ENCODE data around the gene FBXW8.

Gene FBXW8

DNA sequence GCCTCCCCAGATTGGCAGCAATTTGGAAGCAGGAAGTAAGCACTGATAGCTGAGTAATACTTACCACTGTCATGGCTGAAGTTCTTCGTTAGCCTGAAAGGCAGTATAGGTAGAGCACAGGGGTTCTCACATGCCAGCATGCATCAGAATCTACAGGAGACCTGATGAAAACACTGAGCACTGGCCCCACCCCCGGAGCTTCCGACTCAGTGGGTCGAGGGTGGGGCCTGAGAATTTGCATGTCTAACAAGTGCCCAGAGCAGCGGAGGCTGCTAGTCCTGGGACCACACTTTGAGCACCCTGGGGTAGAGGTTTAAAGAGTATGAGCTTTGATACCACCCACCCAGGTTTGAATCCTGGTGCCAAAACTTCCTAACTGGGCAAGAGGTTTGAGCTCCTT, 89.6 kb downstream of the FBXW8 start:
- no peak for DNase-seq

GRCh38 chr12:117002051-117002817, 91.5 kb downstream of the FBXW8 start:
- no peak for DNase-seq

- no peak for DNase-seq
Observed at GRCh38 chr12:117003883-117004404, 93.2 kb downstream of the FBXW8 start.

DNA sequence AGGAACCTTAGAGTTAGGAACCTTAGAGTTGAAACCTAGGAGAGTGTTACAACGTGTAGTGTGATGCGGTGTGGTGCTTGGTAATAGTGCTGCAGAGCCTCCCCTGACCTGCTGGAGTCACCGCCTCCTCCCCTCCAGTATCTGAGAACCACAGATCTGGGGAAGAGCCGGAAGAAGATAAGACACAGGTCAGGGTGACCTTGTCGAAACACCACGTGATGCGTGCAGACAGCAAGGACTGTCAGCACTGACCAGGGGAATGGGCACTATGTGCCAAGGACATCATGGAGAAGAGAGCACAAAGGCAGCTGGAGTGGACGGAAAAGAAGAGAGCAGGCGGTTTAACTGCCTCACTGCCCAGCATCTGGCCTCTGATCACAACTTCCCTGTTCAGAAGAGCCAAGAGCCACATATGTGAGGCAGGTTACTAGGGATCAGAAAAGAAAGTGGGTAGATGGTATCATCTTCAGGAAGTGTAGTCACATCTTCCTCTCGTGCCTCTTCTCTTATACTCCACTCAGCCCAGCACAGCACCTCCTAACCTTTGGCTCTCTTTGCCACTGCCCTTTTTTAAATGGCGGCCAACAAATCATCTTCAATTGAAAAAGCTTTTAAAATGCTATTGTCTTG, 94.8 kb downstream of the FBXW8 start:
- no peak for DNase-seq

- DNase-seq = no peak
Observed at GRCh38 chr12:117006333-117006732, 95.6 kb downstream of the FBXW8 start.

DNA sequence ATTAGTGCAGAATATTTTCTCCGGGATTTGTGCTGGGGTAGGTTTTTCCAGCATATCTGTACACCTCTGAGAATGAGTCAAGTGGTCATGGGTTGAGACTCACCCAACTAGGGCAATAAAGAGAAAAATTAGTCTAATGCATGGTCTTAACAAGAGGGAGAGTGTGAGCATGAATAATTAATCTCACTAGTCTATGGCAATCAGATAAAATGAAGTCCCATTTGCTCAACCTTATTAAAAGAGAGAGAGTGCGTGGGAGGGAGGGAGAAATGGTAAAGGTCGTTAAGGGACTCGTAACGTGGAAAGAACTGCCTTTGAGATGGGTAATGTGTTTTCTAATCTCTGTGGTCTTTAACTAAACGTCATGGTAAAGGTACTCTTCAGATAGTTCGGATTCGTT, 96.8 kb downstream of the FBXW8 start:
- DNase-seq = no peak

DNA sequence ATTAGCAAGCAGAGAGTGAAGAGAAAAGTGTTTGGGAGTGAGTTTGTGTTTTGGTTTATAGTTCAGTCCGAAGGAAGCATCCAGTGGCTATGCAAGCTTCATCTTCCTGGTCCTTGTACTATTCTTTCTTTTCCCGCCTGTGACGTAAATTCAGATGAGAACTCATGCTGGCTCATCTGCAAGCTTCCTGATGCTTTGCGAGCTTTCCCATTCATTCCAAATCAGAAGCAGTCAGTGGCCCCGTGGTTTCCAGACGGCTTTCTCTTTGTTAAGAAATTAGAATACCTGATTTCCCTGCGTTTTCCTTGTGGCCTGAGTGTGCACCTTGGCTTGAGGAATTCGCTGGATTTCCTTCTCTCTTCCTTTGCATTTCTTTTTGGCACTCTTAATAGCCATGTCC, 99.0 kb downstream of the FBXW8 start:
- no peak for DNase-seq

GRCh38 chr12:117010693-117011451, 100.1 kb downstream of the FBXW8 start:
- no peak for DNase-seq

DNA sequence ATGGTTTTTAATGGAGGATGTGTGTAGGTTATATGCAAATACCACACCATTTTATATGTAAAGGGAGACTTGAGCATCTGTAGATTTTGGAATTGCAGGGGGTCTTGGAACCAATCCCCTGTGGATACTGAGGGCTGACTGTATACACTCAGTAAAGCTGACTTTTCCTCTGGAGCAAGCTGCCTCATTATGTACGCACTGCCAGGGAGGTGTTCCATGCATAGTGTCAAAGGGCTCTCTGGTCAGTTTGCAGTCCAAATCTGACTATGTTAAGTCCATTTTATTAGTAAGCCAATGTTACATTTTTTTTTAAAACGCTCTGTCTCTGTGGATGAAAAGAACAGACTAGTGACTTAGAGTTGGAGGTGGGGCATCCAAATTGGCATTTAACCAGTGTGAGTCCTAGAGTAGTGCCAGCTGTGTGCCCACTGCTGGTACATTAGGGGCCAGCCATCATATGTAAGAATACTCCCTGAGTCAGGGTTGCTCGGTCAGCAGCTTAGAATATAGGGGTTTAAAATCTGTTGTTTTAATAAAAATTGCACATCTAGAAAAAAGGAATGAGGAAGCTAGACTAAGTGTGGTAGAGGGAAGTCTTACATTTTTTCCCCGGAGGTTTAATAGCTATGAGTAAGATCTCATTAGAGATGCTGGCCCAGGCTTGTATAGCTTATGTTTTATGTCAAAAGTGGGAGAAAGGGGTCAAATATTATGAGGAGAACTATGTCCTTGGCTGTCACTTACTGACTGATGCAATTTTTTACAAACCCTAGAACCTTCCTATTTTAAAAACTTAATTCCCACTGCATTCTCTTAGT, 101.4 kb downstream of the FBXW8 start:
- DNase-seq = no peak

DNA sequence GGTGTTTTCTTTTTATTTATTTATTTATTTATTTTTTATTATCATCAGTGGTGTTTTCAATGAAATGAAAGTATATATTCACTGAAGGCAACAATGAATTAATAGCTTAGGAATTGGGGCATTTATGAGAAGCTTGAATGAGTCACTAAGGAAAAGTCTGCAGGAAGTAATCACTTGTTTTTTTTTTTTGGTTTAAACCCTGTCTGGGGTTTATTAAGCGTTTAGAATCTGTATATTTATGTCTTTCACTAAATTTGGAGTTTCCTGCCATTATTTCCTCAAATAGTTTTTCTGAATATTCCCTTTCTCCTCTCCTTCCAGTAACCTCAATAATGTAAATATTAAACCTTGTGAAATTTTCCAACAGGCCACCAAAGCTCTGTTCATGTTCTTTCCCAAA, 103.0 kb downstream of the FBXW8 start:
- DNase-seq = no peak

GRCh38 chr12:117014342-117014887, 103.7 kb downstream of the FBXW8 start:
- DNase-seq = no peak

GRCh38 chr12:117015811-117016210, 105.1 kb downstream of the FBXW8 start:
- no peak for DNase-seq

GRCh38 chr12:117017807-117018206, 107.1 kb downstream of the FBXW8 start:
- DNase-seq = no peak

- no peak for DNase-seq
Observed at GRCh38 chr12:117018276-117018675, 107.5 kb downstream of the FBXW8 start.

DNA sequence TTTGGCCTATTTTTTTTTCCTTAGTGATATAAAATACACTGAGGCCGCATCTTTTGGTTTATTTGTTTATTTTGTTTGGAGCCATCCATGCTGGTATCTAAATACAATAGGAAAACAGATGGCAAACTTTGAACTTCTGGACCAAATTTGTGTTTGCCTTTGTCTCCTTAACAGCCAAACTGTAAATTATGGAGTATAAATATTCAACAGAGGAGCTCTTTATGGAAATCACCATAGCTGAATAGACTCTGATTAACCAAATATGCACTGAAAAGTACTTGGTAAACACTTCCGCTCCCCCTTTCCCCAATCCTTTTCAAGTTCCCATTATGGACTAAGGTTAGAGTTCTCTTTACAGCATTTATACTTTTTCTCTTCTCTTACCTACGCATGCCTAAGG, 107.9 kb downstream of the FBXW8 start:
- no peak for DNase-seq

GRCh38 chr12:117019866-117020265, 109.1 kb downstream of the FBXW8 start:
- peak; percentile 92 for DNase-seq

DNA sequence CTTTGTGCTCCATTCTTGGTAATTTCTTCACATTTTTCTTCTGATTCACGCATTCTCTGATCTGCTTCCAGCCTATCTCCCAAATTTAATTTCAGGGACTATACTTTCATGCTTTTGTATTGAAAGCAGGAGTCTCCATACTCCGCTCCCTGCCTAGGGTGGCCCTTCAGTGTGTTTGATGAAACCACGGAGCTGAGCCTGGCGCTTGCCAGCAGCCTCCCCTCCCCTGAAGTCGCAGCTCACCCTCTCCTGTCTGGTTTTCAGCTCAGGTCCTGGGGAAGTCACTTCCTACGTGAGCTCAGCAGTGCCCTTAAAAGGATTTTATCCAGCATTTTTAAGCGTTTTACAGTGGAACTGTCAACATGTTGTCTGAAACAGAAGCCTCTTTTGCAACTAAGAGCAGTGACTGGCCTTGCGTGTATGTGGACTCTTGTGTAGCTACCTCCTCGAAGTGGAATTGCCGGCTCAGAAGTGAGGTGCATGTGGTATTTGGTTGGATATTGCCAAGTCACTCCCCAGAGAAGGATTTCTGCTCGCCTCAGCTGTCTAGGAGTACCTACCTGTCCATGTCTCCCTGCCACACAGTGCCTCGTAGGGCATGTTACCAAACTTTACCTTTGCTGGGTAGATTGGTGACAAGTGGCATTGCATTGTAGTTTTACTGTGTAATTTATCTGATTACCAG, 109.9 kb downstream of the FBXW8 start:
- no peak for DNase-seq

- DNase-seq = no peak
Observed at GRCh38 chr12:117022465-117022864, 111.7 kb downstream of the FBXW8 start.

GRCh38 chr12:117023998-117024960, 113.5 kb downstream of the FBXW8 start:
- DNase-seq = no peak

DNA sequence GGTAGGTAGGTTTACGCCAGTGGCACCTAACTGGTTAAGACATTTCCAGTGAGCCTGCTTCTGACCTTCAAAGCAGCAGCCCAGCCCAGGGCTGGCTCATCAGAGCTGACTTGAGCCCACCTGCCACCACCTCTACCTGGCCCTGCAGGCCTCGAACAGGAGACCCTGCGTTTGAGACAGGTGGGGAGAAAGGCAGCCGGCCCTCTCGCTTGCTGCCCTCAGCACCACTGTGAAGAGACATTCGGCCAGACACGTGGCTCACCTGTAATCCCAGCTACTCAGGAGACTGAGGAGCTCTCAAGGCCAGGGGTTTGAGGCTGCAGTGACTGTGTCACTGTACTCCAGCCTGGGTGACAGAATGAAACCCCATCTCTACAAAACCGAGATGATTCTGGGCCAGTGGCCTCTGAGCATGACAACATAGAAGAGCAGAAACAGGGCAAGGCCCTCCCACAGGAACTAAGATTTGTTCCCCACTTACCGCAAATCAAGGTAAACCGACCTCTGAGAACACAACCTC, 114.3 kb downstream of the FBXW8 start:
- DNase-seq = no peak
